ENCODE measurements around the gene ZNF621.

DNA sequence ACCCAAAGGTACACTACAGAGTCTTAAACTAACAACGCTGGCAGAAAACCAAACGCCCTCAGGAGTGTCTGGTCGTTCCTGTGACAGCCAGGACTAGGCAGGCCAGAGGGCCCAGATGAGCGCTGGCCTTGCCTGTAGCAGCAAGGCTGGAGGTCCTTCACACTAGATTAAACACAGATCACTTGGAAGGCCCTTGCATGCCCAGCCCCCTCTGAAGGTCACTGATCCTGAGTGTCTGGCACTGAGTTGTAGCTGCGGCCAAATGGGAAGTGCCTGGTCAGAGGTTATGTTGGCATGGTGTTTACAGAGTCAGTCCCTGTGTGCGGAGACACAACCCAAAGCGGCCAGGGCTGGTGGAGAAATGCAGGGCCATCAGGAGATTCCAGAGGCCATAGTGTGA is 58.9 kb downstream of the ZNF621 start:
- TF ChIP-seq SUZ12 (IDR thresholded peaks at IDR 0.05) (no peak), BHLHE40 (IDR thresholded peaks at IDR 0.05; ENCODE audit: borderline replicate concordance) (no peak), ARNT (IDR thresholded peaks at IDR 0.05) (no peak), FOXA1 (IDR thresholded peaks at IDR 0.05) (no peak), FOXM1 (IDR thresholded peaks at IDR 0.05; ENCODE audit: borderline replicate concordance) (no peak), SP1 (IDR thresholded peaks at IDR 0.05) (no peak), HDGF (IDR thresholded peaks at IDR 0.05; ENCODE audit: borderline replicate concordance) (no peak), TARDBP (IDR thresholded peaks at IDR 0.05) (no peak), ZNF384 (IDR thresholded peaks at IDR 0.05) (no peak)

Measured in HEK293T (cell line).